ENCODE measurements around the gene CACNA1I. TPM values are rescaled to one million over a fixed set of nuclear protein-coding genes. Genes with fewer than 3 reads are reported as not detected.
A peak's percentile ranks its signal among the peaks of the same experiment; 100 is the strongest.

The CACNA1I gene
- total and polyA plus RNA-seq, 10 donors: 0.24 to 4.1 (median 1.1) TPM

DNA sequence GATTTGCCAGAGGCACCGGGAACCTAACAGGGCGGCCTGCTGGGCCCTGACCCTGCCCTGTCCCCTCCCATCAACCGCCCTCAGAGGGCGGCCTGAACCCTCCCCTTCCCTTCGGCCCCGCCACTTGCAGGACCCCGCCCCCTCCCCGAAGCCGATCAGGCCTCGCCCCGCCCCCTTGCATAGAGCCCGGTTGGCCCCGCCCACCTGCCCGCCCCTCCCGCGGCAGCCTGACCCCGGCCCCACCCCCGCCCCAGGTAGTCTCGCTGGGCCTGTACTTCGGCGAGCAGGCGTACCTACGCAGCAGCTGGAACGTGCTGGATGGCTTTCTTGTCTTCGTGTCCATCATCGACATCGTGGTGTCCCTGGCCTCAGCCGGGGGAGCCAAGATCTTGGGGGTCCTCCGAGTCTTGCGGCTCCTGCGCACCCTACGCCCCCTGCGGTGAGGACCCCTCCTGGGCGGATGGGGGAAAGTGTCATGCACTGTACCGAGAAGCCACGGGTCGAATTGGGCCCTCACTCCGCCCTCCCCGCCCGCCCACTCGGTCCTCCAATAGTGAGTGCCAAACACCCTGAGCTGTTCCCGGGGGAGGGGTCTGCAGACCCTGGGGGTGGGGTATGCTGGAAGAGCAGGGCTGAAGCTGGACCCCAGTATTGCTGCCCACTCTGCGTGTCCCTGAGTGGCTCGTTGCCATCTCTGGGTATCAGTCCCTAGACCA lies 94.1 kb downstream of the CACNA1I start:
- H3K27ac ChIP-seq: no peak overlapping the region
- 9 to 15% (median 9%) methylated on average over 14 to 44 of the region's 44 CpGs for WGBS, 5 donors
- TF ChIP-seq POLR2AphosphoS5 (IDR thresholded peaks at IDR 0.05) (no peak), POLR2A (IDR thresholded peaks at IDR 0.05) (no peak)
- TF ChIP-seq, protein P1, sequence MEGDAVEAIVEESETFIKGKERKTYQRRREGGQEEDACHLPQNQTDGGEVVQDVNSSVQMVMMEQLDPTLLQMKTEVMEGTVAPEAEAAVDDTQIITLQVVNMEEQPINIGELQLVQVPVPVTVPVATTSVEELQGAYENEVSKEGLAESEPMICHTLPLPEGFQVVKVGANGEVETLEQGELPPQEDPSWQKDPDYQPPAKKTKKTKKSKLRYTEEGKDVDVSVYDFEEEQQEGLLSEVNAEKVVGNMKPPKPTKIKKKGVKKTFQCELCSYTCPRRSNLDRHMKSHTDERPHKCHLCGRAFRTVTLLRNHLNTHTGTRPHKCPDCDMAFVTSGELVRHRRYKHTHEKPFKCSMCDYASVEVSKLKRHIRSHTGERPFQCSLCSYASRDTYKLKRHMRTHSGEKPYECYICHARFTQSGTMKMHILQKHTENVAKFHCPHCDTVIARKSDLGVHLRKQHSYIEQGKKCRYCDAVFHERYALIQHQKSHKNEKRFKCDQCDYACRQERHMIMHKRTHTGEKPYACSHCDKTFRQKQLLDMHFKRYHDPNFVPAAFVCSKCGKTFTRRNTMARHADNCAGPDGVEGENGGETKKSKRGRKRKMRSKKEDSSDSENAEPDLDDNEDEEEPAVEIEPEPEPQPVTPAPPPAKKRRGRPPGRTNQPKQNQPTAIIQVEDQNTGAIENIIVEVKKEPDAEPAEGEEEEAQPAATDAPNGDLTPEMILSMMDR (IDR thresholded peaks at IDR 0.05 in 8 of 11, conservative IDR thresholded peaks at IDR 0.05 in 3 of 11): no peak
- H3K9me3 ChIP-seq: no peaks in the 10 kb centered on the region
- H3K4me3 ChIP-seq: peak overlapping the region in 1 of 8 donors; percentile 34
- intact Hi-C loops (cut with DNase I; ENCODE audit: low total_unique reads): no loop called here
- no peaks in the 10 kb centered on the region for H3K36me3 ChIP-seq
- peaks cover 4 to 36% (median 19%) of the 10 kb centered on the region in 6 donors for H3K4me1 ChIP-seq
- no peak for DNase-seq
- H3K27me3 ChIP-seq (replicated peaks in 1 of 7): peaks cover 4 to 78% (median 41%) of the 10 kb centered on the region in 7 donors

DNA sequence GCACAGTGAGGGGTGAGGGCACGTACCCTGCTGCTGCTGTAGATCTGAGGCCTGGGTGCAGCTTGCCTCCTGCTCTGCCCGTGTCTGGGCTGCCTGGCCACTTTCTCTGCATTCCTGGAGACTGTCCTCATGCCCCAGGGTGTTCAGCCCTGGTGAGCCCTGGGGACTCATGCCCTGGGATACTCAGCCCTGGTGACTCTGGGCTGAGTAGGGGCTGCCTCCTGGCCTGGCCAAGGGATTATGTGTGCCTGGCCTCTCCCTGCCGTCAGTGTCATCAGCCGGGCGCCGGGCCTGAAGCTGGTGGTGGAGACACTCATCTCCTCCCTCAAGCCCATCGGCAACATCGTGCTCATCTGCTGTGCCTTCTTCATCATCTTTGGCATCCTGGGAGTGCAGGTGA lies 94.7 kb downstream of the CACNA1I start:
- peaks cover 0 to under 1% (median 0%) of the 10 kb centered on the region in 8 donors for H3K9me3 ChIP-seq
- H3K4me1 ChIP-seq: peaks cover 4 to 36% (median 19%) of the 10 kb centered on the region in 6 donors
- no peak for DNase-seq
- intact Hi-C loops (cut with DNase I; ENCODE audit: low total_unique reads): no loop called here
- H3K4me3 ChIP-seq: no peak overlapping the region
- 56 to 86% (median 62%) methylated on average over 4 to 8 of the region's 8 CpGs for WGBS, 5 donors
- no peak overlapping the region for H3K27ac ChIP-seq
- TF ChIP-seq POLR2AphosphoS5 (IDR thresholded peaks at IDR 0.05) (no peak), POLR2A (IDR thresholded peaks at IDR 0.05) (no peak)
- TF ChIP-seq, protein P1 (IDR thresholded peaks at IDR 0.05 in 8 of 11, conservative IDR thresholded peaks at IDR 0.05 in 3 of 11): no peak
- no peaks in the 10 kb centered on the region for H3K36me3 ChIP-seq
- peaks cover 4 to 72% (median 41%) of the 10 kb centered on the region in 7 donors for H3K27me3 ChIP-seq (replicated peaks in 1 of 7)

DNA sequence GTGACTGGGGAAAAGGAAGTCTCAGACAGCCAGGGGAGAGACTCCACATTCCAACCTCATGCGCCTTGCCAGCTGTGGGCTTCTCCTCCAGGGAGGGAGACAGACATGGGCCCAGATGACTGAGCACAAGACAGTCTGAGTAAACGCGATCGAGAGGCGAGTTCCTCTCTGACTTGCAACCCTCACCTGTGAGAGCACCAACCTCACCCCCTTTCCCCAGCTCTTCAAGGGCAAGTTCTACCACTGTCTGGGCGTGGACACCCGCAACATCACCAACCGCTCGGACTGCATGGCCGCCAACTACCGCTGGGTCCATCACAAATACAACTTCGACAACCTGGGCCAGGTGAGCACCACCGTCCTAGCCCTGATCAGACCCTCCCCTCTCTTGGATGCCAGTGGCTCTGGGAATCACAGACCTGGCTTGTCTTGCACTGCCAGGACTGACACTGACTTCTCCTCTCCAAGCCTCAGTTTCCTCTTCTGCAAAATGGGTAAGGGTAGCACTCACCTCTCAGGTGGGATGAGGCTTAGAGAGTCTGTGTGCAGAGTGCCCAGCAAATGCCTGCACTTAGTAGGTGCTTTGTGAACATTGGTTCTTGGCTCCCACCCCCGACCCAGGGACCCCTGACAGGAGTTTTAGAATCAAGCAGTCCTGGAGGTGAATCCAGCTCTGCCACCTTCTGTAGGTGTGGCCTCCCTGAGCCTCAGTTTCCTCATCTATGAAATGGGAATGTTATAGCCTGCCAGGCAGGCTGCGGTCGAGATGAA lies 95.3 kb downstream of the CACNA1I start:
- Histone ChIP-seq H3K27me3 (replicated peaks in 1 of 7) (peaks cover 4 to 65% (median 36%) of the 10 kb centered on the region in 7 donors), H3K36me3 (no peaks in the 10 kb centered on the region), H3K4me1 (peaks cover 4 to 36% (median 19%) of the 10 kb centered on the region in 6 donors), H3K4me3 (no peak overlapping the region), H3K9me3 (peaks cover 0 to 7% (median 2%) of the 10 kb centered on the region in 8 donors), H3K27ac (no peak overlapping the region)
- TF ChIP-seq, protein P1 (IDR thresholded peaks at IDR 0.05 in 8 of 11, conservative IDR thresholded peaks at IDR 0.05 in 3 of 11): no peak
- TF ChIP-seq POLR2AphosphoS5 (IDR thresholded peaks at IDR 0.05) (no peak), POLR2A (IDR thresholded peaks at IDR 0.05) (no peak)
- WGBS, 5 donors: 79 to 86% (median 83%) methylated on average over 16 of the region's 16 CpGs
- intact Hi-C loops (cut with DNase I; ENCODE audit: low total_unique reads): no loop called here
- no peak for DNase-seq

DNA sequence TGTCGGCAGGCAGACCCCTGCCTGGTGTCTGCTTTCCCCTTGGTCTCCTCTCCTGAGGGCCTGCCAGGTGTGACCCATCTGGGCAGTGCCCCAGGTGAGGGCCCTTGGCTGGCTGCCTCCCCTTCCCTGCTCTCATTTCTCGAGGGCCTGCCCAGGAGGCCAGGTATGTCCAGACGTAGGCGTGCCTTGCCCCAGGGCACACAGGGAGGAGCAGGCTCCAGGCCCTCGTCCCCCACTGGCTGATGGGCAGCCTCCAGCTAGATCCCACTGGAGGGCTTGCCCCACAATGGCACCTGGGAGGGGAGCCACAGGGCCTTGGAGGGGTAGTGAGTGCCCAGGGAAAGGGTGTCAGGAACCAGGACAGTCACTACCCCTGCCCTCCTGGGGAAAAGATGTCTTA lies 95.9 kb downstream of the CACNA1I start:
- Histone ChIP-seq H3K27ac (no peak overlapping the region), H3K27me3 (replicated peaks in 1 of 7) (peaks cover 4 to 59% (median 29%) of the 10 kb centered on the region in 7 donors), H3K9me3 (peaks cover 0 to 13% (median 9%) of the 10 kb centered on the region in 8 donors), H3K4me3 (no peak overlapping the region), H3K4me1 (peaks cover 4 to 32% (median 19%) of the 10 kb centered on the region in 6 donors), H3K36me3 (no peaks in the 10 kb centered on the region)
- TF ChIP-seq POLR2AphosphoS5 (IDR thresholded peaks at IDR 0.05) (no peak), POLR2A (IDR thresholded peaks at IDR 0.05) (no peak)
- TF ChIP-seq, protein P1 (IDR thresholded peaks at IDR 0.05 in 8 of 11, conservative IDR thresholded peaks at IDR 0.05 in 3 of 11): no peak
- no peak for DNase-seq
- 59 to 80% (median 74%) methylated on average over 3 to 5 of the region's 5 CpGs for WGBS, 5 donors
- intact Hi-C loops (cut with DNase I; ENCODE audit: low total_unique reads): no loop called here

All from spleen (tissue), 11 donors.